GF-D8 (cell line): ENCODE data around the gene RETREG1.

Experiments used
- DNase-seq: peaks from one replicate; lab custom pipeline; 2025; lab: John Stamatoyannopoulos, UW

Gene RETREG1

DNA sequence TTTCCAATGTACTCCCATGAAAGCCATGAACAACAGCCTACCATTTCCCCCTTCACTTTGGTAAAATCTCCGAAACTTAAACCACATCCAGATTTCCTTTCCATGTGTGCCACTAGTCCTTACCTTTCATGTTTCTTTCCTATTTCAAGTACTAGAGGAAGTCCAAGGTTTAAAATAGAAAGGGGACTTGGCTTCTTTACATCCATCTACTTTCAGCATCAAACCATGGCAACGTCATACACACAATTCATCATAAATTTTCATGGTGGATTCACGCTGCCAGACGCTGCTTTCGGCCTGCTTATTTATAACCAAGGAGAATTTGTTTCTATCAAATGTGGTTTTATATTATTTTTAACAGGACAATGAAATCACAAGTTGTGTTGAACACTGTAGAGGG lies 92.5 kb downstream of the RETREG1 start:
- DNase-seq, result no peak

DNA sequence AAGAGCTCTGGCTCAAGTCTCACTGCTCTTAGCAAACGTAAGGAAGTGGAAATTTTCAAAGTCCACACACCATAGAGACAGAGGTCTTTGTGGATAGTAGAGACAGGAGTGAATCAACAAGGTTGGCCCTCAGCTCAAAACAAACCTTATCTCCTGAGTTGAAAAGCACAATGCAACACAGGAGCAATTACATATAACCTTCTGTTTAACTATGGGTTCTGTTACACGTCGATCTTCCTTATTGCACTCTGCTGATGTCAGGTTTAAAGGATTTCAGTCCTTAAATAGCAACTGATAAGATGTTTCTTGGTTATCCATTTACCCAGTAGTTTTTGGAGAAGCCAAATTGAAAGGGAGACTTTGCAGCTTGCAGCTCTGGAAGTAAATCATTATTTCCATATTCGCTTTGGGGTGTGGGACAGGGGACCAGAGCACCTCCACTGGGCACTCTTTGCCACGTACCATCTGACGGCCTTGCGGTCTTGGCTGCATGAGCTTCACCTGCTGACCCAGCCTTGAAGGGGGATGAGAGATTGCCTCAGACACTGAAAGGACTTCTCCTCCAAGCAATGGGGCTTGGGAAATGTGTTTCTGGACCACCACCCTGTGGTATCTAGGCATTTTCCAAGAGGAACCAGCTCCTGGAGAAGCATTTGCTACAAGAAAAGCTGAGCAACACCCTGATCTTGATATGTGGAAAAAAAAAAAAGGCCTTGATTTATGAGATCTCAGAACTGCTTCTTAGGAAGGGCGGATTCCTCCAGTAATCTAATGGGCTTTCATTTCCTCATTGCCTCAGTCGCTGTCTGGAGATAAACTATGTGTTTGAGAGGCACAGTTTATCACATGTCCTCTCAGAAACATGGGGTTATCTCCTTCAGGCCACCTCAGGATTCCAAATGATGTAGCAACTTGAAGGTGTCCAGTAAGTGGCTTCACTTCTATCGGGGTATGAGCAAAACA lies 95.0 kb downstream of the RETREG1 start:
- DNase-seq, result no peak

DNA sequence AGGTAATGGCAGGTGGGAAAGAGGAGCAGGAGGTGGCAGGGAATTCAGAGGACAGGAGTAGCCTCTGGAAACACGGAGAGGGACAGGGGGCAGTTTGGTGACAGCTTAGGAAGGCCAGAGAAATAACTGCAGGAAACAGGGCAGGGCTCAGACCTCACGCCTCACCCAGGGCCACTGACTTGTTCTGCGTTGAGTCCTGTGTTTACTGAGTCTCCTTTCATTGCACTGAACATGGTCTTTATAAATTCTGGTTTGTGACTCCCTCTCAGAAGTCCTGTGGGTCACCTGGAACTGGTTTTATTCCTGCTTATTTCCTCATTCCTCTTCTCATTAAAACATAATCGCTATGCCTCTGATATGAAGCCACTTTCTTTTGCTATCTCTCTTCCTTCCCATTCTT lies 96.0 kb downstream of the RETREG1 start:
- no peak for DNase-seq

DNA sequence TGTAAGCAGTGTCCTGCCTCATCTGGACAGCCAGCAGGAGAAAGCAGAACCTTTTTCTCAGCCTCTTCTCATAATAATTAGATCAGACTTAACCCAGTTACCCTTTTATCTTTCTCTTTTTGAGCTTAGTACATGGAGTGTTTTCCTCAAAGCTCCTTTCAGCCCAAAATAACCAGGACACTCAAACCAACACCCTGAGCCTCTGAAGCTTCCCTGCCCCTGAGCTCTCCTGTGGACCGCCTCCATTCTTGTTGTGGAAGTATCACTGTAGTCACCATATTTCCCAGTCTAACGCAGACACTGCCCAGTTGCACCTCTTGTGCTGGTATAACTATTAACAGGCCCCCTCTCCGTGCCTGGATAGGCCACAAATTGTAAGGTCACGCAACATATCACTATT lies 97.4 kb downstream of the RETREG1 start:
- no peak for DNase-seq

DNA sequence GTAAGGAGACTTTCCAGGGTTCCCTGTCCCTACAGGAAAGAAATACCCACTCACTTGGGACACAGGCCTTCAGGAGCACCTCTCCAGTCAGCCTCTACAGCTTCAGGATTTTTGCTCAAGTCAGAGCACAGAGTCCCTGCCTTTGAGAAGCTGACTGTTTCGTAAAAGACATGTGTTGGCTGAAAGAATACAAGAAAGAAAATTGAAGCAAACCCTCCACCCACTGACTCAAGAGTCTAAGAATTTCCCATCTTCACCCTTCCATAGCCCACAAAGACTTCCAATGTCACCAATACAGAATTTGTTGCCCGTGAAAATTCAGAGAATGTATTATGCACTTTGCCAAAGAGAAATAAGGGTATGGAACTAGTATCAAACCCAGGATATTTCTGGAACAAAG lies 98.2 kb downstream of the RETREG1 start:
- no peak for DNase-seq

DNA sequence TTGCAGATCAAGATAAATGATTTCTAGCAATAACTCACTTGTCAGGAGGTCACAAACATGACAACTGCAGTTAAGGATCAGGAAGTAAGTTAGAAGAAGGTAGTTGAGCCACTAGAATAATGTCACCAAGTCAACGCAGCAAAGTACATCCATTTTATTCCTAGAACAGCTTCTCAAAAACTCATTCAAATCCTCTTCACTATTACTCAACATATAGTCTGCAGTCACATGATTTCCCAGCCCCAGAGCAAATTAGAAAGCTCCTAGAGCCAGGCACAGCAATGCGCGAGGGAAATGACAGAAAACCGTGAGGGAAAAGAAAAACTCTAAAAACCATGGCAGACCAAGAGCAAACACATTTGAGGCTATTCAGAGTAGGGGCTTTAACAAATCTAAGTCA lies 101.3 kb downstream of the RETREG1 start:
- DNase-seq, result no peak

DNA sequence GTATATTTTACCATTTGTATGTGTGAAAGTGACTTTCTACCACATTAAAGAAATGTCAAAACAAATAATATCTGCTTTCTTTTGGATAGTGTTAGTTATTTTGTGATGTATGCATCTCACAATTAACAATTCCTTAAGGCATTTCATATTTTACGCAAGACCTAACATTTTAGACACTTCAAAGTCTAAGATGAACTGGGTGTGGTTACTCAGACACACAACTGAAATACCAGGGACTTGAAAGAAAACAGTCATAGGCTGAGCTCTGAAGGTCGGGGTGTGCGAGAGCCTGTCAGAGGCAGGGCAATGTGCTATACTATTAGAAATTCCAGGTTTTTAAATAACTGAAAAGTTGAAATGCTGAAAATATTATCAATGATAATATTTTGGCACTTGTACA lies 106.7 kb downstream of the RETREG1 start:
- no peak for DNase-seq

DNA sequence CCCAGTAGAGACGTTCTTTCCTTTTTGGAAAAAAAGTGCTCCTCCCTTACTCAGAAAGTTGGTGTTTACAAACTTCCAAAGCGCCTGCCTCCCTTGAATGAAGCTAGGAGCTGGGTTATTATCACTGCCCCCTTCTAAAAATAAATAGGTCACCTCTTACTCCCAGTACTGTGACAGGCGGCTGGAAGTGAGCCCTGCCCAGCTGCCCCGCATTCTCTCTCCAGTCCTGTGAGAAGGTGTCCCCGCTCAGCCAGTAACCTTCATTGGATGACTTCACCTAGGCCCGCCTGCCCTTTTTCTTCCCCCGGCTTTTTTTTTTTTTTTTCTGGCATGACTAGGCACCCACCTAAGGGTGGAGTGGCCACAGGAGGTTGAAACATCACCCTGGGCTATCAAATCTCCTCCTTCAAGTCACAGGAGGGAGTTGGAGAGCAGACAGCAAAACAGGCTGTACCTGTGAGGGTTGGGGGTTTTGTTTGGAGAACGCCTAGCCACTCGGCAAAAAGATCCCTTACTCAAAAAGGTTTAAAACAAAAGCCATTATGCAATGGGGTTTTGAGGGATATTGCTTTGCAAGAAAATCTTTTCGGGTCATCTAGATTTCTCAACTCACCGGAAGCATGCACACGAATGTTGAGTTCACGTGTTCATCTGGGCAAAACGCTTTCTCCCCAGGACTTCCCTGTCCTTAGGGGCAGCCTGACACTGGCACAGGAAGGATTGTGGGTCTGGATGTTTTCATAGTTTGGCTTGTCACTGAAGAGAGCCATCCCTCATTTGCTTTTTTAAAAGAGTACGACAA lies 107.9 kb downstream of the RETREG1 start:
- no peak for DNase-seq

DNA sequence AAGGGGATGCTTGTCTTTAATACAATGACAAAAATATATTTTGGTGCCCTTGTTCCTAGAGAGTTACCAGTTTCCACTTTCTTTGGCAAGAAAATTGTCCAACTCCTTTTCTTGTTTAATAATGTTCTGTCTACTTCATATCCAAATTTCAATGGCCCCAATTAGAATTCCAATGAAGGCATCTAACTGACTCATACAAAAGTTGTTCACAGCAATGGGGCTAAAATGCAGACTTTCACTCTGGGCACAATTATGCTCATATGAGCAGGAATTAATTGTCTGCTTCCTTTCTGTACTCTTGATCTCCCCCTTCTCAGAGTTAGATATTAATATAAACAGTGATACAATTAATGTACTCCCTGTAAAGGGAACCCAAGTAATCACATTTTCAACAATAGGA lies 109.1 kb downstream of the RETREG1 start:
- DNase-seq, result no peak

DNA sequence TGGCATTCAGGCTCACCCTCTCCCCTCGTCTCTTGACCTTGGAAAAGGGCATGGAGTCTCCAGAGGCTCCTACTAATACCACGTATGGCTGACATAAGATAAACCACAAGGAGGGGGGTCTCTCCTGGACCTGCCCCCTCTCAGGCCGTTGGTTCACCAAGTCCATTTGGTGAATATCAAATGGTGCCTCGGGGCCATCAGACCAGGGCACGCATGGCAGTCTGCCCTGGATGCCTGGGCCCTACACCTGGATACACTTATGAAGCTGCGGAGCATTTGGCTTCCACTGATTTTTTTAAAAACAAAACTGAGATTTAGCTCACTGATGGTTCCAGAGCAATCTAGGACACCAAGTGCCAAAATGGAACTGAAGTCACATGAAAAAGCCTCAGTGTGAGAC lies 110.9 kb downstream of the RETREG1 start:
- DNase-seq, result no peak

DNA sequence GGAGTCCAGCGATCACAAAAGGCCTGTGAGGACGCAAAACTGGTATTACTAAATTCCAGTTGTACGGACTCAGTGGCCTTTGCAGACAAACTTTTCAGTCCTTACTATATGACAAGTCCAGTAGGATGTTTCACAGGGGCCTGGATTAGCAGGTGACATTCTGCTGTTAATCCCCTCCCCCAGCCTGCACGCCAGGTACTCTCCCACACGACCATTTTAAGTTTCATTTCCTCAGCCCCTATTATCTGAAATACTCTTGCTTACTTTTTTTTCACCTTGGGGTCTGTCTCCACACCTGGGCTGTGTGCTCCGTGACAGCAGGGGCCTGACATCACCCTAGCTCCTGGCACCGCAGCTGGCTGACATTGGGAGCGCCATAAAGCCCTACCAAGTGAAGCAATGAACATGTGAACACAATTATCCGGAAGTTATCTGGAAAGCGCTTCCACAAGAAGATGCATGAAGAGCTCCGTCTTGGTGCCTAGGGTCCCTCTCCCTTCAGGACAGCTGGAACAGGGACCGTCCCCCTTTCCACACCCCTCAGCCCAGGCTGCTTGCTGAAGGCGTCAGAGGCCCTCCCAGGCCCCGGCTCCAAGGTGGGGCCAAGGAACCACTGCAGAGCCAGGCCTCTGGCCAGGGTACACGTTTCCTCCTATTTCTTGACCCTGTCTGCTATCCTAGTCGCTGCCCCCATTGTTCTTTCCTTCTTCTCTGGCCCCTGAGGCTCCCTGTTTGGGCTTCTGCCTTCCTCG lies 111.5 kb downstream of the RETREG1 start:
- no peak for DNase-seq

DNA sequence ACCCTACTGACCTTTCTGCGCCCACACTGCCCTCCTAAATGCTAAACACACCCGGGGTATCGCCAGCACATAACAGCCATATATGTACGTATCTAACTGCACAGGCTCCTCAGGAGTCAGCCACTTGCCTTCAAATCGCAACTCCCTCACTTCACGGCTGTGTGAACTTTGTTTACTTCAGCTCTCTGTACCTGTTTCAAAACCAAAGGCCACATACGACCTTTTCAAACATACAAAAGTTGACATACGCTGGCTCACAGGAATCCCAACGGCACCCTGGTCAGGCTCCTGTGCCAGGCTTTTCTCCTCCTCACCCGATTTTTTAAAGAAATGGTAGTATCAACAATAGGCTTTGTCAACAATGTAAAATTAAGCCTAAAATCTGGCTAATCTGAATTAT lies 112.2 kb downstream of the RETREG1 start:
- DNase-seq, result no peak

DNA sequence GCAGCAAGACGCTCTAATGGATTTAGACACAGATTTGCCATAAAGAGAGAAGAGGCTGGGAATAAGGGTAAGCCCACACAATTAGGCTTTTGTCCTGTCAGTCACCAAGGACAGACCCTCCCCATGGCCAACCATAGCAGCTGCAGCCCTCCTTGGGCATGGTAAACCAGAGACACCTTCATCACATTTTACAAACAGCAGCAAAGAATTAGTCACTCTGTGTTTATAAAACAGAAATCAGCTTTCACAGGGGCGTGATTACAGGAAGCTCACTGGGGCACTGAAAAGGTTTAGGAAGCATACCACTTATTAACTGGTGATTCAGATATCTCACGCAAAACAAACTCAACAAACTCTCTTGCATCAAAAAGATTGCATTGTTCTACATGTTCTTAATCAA lies 113.9 kb downstream of the RETREG1 start:
- no peak for DNase-seq

DNA sequence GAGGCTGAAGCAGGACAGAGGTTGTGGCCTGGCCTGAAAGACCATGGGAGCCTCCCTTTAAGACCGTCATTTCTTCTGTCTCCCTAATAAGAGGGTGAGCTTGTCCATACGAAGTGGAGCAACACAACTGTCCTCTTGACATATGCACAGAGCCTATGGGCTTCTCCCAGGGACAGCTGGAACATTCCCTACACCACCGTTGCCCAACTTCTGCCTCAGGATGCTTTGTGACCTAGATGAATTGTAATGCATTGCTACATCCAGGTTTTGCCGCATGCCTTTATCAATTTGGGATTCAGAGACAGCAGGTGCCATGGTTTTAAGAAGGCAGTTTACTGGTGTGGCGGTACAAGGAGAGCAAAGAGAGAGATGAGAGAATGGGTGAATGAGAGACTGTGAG lies 116.8 kb downstream of the RETREG1 start:
- no peak for DNase-seq

DNA sequence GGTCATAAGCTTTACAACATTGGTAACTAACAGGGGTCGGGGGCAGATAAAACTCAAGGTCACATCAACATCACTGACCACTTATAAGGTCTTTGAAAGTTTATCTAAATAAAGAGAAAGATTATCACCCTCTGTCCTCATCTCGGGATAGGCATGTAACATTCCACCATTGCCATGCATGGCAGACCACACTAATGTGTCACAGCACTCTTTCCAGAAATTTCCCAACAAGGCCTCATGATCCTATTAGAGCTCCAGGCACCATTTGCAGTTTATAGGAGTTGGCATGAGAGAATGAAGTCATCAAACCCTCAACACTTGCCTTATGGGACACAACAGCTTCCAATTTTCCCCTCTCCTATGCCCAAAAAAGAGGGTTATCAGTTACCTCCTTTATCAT lies 119.3 kb downstream of the RETREG1 start:
- no peak for DNase-seq

DNA sequence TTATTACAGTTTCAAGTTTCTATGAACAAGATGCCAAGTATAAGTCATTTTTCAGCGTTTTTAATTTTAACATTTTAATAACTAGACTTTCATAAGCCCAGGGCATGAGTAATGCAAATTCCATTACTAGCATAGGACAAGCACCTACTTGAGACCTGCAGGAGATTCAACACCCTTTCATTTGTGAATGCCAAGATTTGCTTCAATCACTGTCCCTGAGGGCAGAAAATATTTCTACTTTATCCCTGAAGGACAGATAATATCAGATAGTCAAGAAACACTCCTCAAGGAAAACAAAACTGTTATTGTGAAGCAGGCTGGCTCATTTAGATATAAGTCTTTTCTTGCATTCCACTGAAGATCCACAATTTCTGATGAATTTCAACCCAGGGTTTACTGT lies 123.5 kb downstream of the RETREG1 start:
- no peak for DNase-seq

DNA sequence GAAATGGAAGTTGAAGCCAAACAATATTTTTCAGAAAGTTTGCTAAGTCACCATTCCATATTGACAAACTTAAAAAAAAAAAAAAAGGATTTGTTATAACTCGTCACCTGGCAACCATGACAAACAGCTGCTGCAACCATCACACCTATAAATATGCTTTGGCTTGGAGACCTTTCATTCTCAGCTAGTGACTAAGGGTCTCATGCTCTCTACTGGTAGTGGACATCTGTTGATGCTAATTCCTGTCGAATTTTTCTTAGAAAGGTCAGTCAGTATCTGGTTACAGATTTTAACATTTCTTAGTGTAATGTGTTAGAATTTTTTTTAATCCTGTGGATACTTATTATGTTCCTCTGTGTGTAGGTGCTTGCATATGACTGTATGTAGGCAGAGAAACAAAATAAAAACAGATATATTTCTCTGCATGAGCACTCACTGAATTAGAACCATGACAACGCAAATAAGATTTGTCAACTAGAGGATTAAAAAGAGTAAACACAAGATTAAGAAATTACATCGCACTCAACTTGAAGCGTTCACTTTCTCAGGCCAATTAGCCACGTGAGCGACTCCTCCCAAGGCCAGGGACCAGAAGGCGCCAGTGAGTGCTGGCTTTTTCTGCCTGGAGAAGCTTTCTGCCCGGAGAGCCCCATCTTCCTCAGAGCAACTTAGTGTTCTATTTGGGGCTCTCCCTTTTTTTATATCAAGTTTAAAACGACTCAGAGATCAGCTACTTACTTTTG lies 124.2 kb downstream of the RETREG1 start:
- no peak for DNase-seq

DNA sequence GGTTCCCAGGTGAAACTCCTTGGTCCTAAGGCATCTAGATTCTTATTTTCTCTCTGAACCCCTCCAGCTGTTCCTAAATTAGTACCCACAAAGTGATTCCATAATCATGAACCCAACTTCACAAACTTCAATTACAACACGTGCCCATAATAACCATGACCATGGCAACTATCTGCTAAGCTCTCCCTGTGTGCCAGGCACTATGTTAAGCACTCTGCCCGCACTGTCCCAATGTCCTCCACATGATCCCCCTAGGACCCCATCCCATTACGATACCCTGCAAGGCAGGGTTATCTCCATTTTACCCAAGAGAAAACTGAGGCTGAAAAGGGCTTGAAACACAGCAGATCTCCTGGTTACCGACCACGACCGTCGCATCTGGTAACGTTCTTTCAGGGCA lies 125.9 kb downstream of the RETREG1 start:
- no peak for DNase-seq

DNA sequence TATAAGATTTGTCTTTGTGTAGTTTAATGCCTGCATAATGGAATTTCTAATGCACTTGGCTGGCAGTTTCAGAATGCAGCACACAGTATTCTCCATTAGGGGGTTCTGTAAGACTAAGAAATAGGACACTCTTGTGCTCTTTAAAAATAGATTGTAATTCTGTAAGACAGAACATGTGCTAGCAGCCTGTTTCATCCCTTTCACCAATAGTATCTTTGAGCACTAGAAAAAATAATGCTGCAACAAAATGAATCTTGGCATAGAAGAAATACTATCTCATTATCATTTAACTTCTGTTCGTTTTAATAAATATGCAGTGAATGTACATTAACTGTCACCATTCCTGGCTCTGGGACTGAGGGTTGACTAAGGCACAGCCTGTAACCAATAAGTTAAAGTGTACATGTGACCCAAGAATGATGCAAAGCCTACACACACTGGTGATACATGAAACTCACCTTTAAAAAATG lies 127.4 kb downstream of the RETREG1 start:
- no peak for DNase-seq

DNA sequence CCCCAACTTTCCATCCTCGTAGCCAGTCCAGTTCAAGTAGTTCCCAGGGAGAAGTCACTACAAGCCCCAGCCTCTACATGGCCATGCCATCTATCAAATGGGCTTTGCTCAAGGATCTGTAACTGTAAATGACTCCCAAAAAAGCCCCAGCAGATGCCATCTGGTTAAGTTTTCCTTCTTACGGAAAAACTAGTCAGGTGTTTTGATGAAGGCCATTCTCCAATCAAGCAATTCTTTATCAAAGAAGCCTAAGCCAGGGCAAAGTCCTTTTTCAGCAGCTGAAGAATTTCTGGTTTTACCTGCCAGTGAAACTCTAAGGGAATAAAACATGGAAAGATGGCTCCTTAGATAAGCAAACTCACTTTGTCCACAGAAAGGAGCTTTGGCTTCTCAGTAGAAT lies 129.3 kb downstream of the RETREG1 start:
- no peak for DNase-seq

DNA sequence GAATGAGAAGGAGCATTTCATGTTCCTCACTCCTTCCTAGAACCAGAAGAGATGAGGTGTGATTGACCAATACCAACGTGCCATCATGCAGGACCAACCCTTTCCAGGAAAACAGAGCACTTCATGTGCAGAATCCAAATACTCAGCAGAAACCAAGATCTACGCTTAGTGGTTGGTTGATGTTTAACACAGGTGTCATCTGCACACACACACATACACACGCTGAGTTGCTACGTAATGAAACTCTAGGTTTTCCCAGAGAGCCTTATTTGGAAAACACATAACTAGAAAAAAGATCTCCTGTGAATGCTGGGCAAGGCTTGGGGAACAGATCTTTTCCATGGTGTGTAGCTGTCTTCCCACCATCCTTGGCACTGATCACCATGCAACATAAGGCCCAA lies 130.1 kb downstream of the RETREG1 start:
- DNase-seq, result no peak

DNA sequence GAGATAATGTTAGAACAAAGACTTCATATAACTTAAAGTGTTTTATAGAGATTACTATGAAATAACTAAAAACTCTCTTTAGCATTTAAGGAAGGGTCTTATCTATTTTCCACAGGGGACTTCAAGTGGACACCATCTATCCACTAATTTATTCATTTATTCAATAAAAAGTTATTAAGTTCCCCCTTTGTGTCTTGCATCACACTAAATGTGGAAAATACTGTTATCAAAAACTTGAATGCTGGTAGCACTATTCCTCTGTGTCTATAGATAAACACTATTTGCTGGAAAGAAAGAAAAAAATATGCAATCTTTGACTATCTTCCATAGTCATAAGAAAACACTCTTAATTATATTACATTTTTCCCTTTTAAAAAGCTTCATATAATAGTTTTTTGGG lies 131.1 kb downstream of the RETREG1 start:
- DNase-seq, result no peak
